Measurements from ENCODE around the gene PRSS8. TPM values are rescaled to one million over a fixed set of nuclear protein-coding genes. Genes with fewer than 3 reads are reported as not detected.

PRSS8 gene
- total RNA-seq, 1 donor from 2014 or later, result not detected

DNA sequence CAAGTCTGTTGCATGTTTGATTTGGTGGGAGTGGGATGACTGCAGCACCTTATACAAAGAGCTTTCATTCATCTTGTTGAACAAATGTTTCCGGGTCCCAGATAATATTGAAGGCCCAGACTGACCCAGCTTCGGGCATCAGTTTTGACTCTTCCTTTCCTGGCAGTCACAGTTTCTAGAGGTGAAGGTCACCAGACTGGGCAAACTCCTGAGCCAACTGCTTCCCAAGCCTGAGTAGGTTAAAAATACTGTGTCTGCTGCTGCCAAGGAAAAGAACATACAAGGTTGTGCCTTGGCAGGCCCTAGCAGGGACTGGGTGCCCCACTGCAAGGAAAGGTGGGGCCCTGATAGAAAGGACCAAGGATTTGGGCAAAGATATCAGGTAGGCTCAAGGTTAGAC lies 22.8 kb downstream of the PRSS8 start:
- Mint-ChIP-seq H3K27ac (ENCODE audit: unreplicated experiment) (no peak overlapping the region), H3K36me3 (ENCODE audit: unreplicated experiment) (no peaks in the 10 kb centered on the region)

DNA sequence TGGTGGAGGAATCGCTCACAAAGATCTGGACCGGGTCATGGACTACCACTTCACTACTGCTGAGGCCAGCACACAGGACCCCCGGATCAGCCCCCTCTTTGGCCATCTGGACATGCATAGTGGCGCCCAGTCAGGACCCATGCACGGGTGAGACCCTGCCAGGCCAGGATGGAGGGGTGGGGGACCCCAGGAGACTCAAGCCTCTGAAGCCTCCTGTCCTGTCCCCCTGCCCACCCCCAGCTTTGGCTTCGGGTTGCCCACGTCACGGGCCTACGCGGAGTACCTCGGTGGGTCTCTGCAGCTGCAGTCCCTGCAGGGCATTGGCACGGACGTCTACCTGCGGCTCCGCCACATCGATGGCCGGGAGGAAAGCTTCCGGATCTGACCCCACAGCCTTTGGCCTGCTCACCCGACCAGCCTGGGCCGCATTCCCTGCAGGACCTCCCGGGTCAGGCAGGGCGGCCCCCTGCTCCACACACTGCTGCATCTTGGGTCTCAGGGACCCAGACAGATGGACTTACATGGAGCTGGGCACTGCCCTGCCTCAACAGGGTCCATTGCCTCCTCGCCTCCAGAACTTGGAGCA lies 23.6 kb downstream of the PRSS8 start:
- TF ChIP-seq, protein P1, sequence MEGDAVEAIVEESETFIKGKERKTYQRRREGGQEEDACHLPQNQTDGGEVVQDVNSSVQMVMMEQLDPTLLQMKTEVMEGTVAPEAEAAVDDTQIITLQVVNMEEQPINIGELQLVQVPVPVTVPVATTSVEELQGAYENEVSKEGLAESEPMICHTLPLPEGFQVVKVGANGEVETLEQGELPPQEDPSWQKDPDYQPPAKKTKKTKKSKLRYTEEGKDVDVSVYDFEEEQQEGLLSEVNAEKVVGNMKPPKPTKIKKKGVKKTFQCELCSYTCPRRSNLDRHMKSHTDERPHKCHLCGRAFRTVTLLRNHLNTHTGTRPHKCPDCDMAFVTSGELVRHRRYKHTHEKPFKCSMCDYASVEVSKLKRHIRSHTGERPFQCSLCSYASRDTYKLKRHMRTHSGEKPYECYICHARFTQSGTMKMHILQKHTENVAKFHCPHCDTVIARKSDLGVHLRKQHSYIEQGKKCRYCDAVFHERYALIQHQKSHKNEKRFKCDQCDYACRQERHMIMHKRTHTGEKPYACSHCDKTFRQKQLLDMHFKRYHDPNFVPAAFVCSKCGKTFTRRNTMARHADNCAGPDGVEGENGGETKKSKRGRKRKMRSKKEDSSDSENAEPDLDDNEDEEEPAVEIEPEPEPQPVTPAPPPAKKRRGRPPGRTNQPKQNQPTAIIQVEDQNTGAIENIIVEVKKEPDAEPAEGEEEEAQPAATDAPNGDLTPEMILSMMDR (IDR thresholded peaks at IDR 0.05; ENCODE audit: partially characterized antibody, unreplicated experiment), result no peak
- H3K27ac Mint-ChIP-seq (ENCODE audit: unreplicated experiment), result no peak overlapping the region
- H3K36me3 Mint-ChIP-seq (ENCODE audit: unreplicated experiment), result no peaks in the 10 kb centered on the region
- H3K27me3 Mint-ChIP-seq (ENCODE audit: unreplicated experiment), result peaks cover 8% of the 10 kb centered on the region
- H3K9me3 Mint-ChIP-seq (ENCODE audit: unreplicated experiment), result peaks cover 13% of the 10 kb centered on the region
- DNase-seq, result no peak
- no peak overlapping the region for H3K4me3 Mint-ChIP-seq (ENCODE audit: unreplicated experiment)
- peaks cover 11% of the 10 kb centered on the region for H3K4me1 Mint-ChIP-seq (ENCODE audit: low read depth, unreplicated experiment)

More for the DNA sequence above, 22.8 kb downstream of the PRSS8 start:
- DNase-seq, result no peak
- Mint-ChIP-seq H3K9me3 (ENCODE audit: unreplicated experiment) (peaks cover 9% of the 10 kb centered on the region), H3K4me3 (ENCODE audit: unreplicated experiment) (no peak overlapping the region), H3K27me3 (ENCODE audit: unreplicated experiment) (peaks cover 3% of the 10 kb centered on the region), H3K4me1 (ENCODE audit: low read depth, unreplicated experiment) (peaks cover 6% of the 10 kb centered on the region)
- TF ChIP-seq, protein P1 (IDR thresholded peaks at IDR 0.05; ENCODE audit: partially characterized antibody, unreplicated experiment), result no peak

- Mint-ChIP-seq H3K4me1 (ENCODE audit: low read depth, unreplicated experiment) (peaks cover 11% of the 10 kb centered on the region), H3K27ac (ENCODE audit: unreplicated experiment) (peak overlapping the region; percentile 17), H3K9me3 (ENCODE audit: unreplicated experiment) (peaks cover 13% of the 10 kb centered on the region), H3K4me3 (ENCODE audit: unreplicated experiment) (peak overlapping the region; percentile 83), H3K36me3 (ENCODE audit: unreplicated experiment) (no peaks in the 10 kb centered on the region), H3K27me3 (ENCODE audit: unreplicated experiment) (peaks cover 8% of the 10 kb centered on the region)
- no peak for DNase-seq
- TF ChIP-seq, protein P1 (IDR thresholded peaks at IDR 0.05; ENCODE audit: partially characterized antibody, unreplicated experiment), result no peak
These were observed 25.2 kb downstream of the PRSS8 start for GRCh38 chr16:31110106-31111034.

GRCh38 chr16:31109622-31110021 lies 25.9 kb downstream of the PRSS8 start:
- TF ChIP-seq, protein P1 (IDR thresholded peaks at IDR 0.05; ENCODE audit: partially characterized antibody, unreplicated experiment), result no peak
- Mint-ChIP-seq H3K9me3 (ENCODE audit: unreplicated experiment) (peaks cover 13% of the 10 kb centered on the region), H3K36me3 (ENCODE audit: unreplicated experiment) (no peaks in the 10 kb centered on the region), H3K27ac (ENCODE audit: unreplicated experiment) (peak overlapping the region; percentile 59), H3K4me1 (ENCODE audit: low read depth, unreplicated experiment) (peaks cover 11% of the 10 kb centered on the region), H3K4me3 (ENCODE audit: unreplicated experiment) (peak overlapping the region; percentile 83), H3K27me3 (ENCODE audit: unreplicated experiment) (peaks cover 8% of the 10 kb centered on the region)
- DNase-seq, result no peak

All from glutamatergic neuron (in vitro differentiated cells).